HEK293 (cell line): Measurements from ENCODE around the gene ZNF45.
A peak's percentile ranks its signal among the peaks of the same experiment; 100 is the strongest.

Source experiments
- EGR2 ChIP-seq: fragments of 450-650 bp; formaldehyde crosslinking; IDR thresholded peaks from 2 replicates; pipeline ENCODE4 v1.5.1; 2016; ENCODE audit warnings: low read depth, missing biosample characterization, missing genetic modification characterization
- GFI1B ChIP-seq: fragments of 450-650 bp; formaldehyde crosslinking; IDR thresholded peaks from 2 replicates; pipeline ENCODE4 v1.5.1; 2016; ENCODE audit warnings: missing biosample characterization, missing genetic modification characterization
- GLIS2 ChIP-seq: fragments of 450-650 bp; formaldehyde crosslinking; IDR thresholded peaks from 2 replicates; pipeline ENCODE4 v1.5.1; 2016; ENCODE audit warnings: missing biosample characterization, missing genetic modification characterization
- HOXD13 ChIP-seq: sonication (generic); formaldehyde crosslinking; IDR thresholded peaks from 2 replicates; pipeline ENCODE4 v1.8.0; 2022; ENCODE audit warnings: missing genetic modification reagents, borderline replicate concordance
- KLF1 ChIP-seq: fragments of 450-650 bp; formaldehyde crosslinking; IDR thresholded peaks from 2 replicates; pipeline ENCODE4 v1.5.1; 2016; ENCODE audit warnings: missing biosample characterization, missing genetic modification characterization
- KLF16 ChIP-seq: fragments of 450-650 bp; formaldehyde crosslinking; IDR thresholded peaks from 2 replicates; pipeline ENCODE4 v1.5.1; 2017; ENCODE audit warnings: missing biosample characterization, missing genetic modification characterization
- KLF8 ChIP-seq: fragments of 450-650 bp; formaldehyde crosslinking; IDR thresholded peaks from 2 replicates; pipeline ENCODE4 v1.5.1; 2016; ENCODE audit warnings: missing biosample characterization, missing genetic modification characterization
- MEIS1 ChIP-seq: sonication (generic); formaldehyde crosslinking; IDR thresholded peaks from 2 replicates; pipeline ENCODE4 v1.8.1; 2022; ENCODE audit warnings: missing genetic modification reagents, mild to moderate bottlenecking, borderline replicate concordance
- MZF1 ChIP-seq: fragments of 450-650 bp; formaldehyde crosslinking; IDR thresholded peaks from 2 replicates; pipeline ENCODE4 v1.5.1; 2017; ENCODE audit warnings: missing biosample characterization, missing genetic modification characterization, borderline replicate concordance
- SCRT1 ChIP-seq: fragments of 450-650 bp; formaldehyde crosslinking; IDR thresholded peaks from 2 replicates; pipeline ENCODE4 v1.5.1; 2016; ENCODE audit warnings: missing biosample characterization, missing genetic modification characterization, borderline replicate concordance
- SETDB1 ChIP-seq: IDR thresholded peaks from one replicate; pipeline ENCODE4 v1.6.1; 2017; ENCODE audit warnings: mild to moderate bottlenecking, low read length, moderate library complexity, mixed read lengths; ENCODE audit not compliant: insufficient read length
- SP2 ChIP-seq: fragments of 450-650 bp; formaldehyde crosslinking; IDR thresholded peaks from 2 replicates; pipeline ENCODE4 v1.5.1; 2016; ENCODE audit warnings: missing biosample characterization, missing genetic modification characterization
- ZBTB1 ChIP-seq: fragments of 450-650 bp; formaldehyde crosslinking; IDR thresholded peaks from 2 replicates; pipeline ENCODE4 v1.5.1; 2016; ENCODE audit warnings: missing biosample characterization, missing genetic modification characterization
- ZEB2 ChIP-seq: fragments of 450-650 bp; formaldehyde crosslinking; IDR thresholded peaks from 2 replicates; pipeline ENCODE4 v1.5.1; 2016; ENCODE audit warnings: missing biosample characterization, missing genetic modification characterization
- ZNF155 ChIP-seq: fragments of 450-650 bp; formaldehyde crosslinking; IDR thresholded peaks from 2 replicates; pipeline ENCODE4 v1.5.1; 2016; ENCODE audit warnings: missing biosample characterization, missing genetic modification characterization
- ZNF202 ChIP-seq: fragments of 450-650 bp; formaldehyde crosslinking; IDR thresholded peaks from 2 replicates; pipeline ENCODE4 v1.5.1; 2016; ENCODE audit warnings: missing biosample characterization, missing genetic modification characterization, borderline replicate concordance
- ZNF214 ChIP-seq: fragments of 450-650 bp; formaldehyde crosslinking; IDR thresholded peaks from 2 replicates; pipeline ENCODE4 v1.5.1; 2017; ENCODE audit warnings: missing biosample characterization, mild to moderate bottlenecking, missing genetic modification characterization, borderline replicate concordance
- ZNF274 ChIP-seq, 2 experiments: fragments of 200-500 bp in 1 of 2; fragments of 450-650 bp in 1 of 2; sonication (Bioruptor generic) in 1 of 2; formaldehyde crosslinking in 1 of 2; IDR thresholded peaks; 2 replicates each; pipeline versions ENCODE4 v1.5.1 to v1.6.1; 2014 to 2016; ENCODE audit warnings: borderline replicate concordance in 1 of 2, inconsistent platforms in 1 of 2, low read length in 1 of 2, missing biosample characterization in 1 of 2, missing genetic modification characterization in 1 of 2
- ZNF416 ChIP-seq: fragments of 450-650 bp; formaldehyde crosslinking; IDR thresholded peaks from 2 replicates; pipeline ENCODE4 v1.5.1; 2016; ENCODE audit warnings: missing biosample characterization, missing genetic modification characterization
- ZNF629 ChIP-seq: fragments of 450-650 bp; formaldehyde crosslinking; IDR thresholded peaks from 2 replicates; pipeline ENCODE4 v1.5.1; 2017; ENCODE audit warnings: missing biosample characterization, missing genetic modification characterization
- ZNF658 ChIP-seq: fragments of 450-650 bp; formaldehyde crosslinking; IDR thresholded peaks from 2 replicates; pipeline ENCODE4; 2016; ENCODE audit warnings: missing biosample characterization, missing genetic modification characterization
- ZNF660 ChIP-seq: fragments of 450-650 bp; IDR thresholded peaks from 2 replicates; pipeline ENCODE4 v1.5.1; 2018; ENCODE audit warnings: missing biosample characterization, mild to moderate bottlenecking, missing genetic modification characterization
- ZNF670 ChIP-seq: fragments of 450-650 bp; formaldehyde crosslinking; IDR thresholded peaks from 2 replicates; pipeline ENCODE4 v1.5.1; 2016; ENCODE audit warnings: missing biosample characterization, missing genetic modification characterization, low read depth
- TF ChIP-seq, protein P1 (sequence below): fragments of 450-650 bp; formaldehyde crosslinking; IDR thresholded peaks from 2 replicates; pipeline ENCODE4 v1.5.1; 2017; ENCODE audit warnings: missing biosample characterization, missing genetic modification characterization
- TF ChIP-seq, protein P2 (sequence below): fragments of 450-650 bp; formaldehyde crosslinking; IDR thresholded peaks from 2 replicates; pipeline ENCODE4 v1.5.1; 2017; ENCODE audit warnings: missing biosample characterization, mild to moderate bottlenecking, missing genetic modification characterization, moderate library complexity
- TF ChIP-seq, protein P3 (sequence below): fragments of 450-650 bp; formaldehyde crosslinking; IDR thresholded peaks from 2 replicates; pipeline ENCODE4 v1.5.1; 2017; ENCODE audit warnings: missing biosample characterization, missing genetic modification characterization
- TF ChIP-seq, protein P4 (sequence below): fragments of 450-650 bp; formaldehyde crosslinking; IDR thresholded peaks from 2 replicates; pipeline ENCODE4 v1.5.1; 2016; ENCODE audit warnings: missing biosample characterization, missing genetic modification characterization
- TF ChIP-seq, protein P5 (sequence below): fragments of 450-650 bp; formaldehyde crosslinking; IDR thresholded peaks from 2 replicates; pipeline ENCODE4 v1.5.1; 2016; ENCODE audit warnings: missing biosample characterization, missing genetic modification characterization
- TF ChIP-seq, protein P6 (sequence below): fragments of 450-650 bp; formaldehyde crosslinking; IDR thresholded peaks from 2 replicates; pipeline ENCODE4 v1.5.1; 2016; ENCODE audit warnings: missing biosample characterization, missing genetic modification characterization

Gene ZNF45

DNA sequence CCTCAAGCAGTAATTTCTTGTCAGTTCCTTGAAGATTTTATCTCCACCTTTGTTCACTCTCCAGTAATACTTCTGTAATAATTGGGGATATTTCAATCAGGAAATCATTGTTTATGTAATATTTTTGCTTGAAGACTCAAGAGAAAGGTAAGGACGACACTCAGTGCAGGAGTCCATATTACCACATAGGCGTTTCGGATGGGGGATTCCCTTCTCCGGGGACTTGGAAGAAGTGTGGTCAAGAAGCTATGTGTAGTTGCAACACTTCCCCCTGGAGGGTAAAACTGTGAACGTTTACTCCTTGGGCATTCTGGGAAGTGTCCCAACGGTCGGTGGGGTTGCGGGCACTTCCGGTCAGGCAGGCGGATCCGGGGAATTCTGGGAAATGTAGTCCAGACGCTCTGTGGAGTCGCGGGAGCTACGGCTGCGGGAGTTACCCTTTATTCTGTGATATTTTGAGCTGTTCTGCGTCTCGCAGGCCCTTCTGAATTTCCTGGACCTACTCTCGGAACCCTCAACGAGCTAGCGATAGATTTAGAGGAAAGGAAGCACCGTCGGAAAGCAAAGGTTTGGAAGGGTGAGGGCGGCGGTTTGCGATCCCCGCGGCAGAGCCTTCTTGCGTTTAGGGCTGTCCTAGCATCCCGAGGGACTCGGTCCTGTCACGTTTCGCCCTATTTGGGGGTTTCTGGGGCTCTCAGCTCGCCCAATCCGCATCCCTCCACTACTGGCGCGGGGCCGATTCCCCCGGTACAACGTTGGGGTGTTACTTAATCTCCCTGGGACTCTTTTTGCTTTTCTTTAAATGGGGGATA, 16.0 kb upstream of the ZNF45 start, which contains the start of gene ZNF221 (continued):
- TF ChIP-seq, protein P1, sequence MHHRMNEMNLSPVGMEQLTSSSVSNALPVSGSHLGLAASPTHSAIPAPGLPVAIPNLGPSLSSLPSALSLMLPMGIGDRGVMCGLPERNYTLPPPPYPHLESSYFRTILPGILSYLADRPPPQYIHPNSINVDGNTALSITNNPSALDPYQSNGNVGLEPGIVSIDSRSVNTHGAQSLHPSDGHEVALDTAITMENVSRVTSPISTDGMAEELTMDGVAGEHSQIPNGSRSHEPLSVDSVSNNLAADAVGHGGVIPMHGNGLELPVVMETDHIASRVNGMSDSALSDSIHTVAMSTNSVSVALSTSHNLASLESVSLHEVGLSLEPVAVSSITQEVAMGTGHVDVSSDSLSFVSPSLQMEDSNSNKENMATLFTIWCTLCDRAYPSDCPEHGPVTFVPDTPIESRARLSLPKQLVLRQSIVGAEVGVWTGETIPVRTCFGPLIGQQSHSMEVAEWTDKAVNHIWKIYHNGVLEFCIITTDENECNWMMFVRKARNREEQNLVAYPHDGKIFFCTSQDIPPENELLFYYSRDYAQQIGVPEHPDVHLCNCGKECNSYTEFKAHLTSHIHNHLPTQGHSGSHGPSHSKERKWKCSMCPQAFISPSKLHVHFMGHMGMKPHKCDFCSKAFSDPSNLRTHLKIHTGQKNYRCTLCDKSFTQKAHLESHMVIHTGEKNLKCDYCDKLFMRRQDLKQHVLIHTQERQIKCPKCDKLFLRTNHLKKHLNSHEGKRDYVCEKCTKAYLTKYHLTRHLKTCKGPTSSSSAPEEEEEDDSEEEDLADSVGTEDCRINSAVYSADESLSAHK (tag by site-specific recombination) = peak; percentile 58
- TF ChIP-seq, protein P2, sequence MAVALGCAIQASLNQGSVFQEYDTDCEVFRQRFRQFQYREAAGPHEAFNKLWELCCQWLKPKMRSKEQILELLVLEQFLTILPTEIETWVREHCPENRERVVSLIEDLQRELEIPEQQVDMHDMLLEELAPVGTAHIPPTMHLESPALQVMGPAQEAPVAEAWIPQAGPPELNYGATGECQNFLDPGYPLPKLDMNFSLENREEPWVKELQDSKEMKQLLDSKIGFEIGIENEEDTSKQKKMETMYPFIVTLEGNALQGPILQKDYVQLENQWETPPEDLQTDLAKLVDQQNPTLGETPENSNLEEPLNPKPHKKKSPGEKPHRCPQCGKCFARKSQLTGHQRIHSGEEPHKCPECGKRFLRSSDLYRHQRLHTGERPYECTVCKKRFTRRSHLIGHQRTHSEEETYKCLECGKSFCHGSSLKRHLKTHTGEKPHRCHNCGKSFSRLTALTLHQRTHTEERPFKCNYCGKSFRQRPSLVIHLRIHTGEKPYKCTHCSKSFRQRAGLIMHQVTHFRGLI (tag by site-specific recombination) = peak; percentile 27
- TF ChIP-seq EGR2 (tag by site-specific recombination) (no peak), KLF8 (peak; percentile 92), ZEB2 (tag by site-specific recombination) (peak; percentile 89), SCRT1 (tag by site-specific recombination) (0 out of 2 replicates have a peak, but pooled peaks have one; percentile 26), ZNF416 (tag by site-specific recombination) (no peak), SP2 (tag by site-specific recombination) (peak; percentile 88), ZNF670 (no peak), HOXD13 (CRISPR knock-in tag) (no peak), MEIS1 (CRISPR knock-in tag) (no peak), ZNF629 (tag by site-specific recombination) (peak; percentile 82), KLF1 (tag by site-specific recombination) (peak; percentile 24; the same call in 1 of the 2 replicates), ZNF214 (peak; percentile 25; the same call in 1 of the 2 replicates), ZBTB1 (no peak; the same call in 1 of the 2 replicates), GFI1B (tag by site-specific recombination) (no peak), ZNF155 (no peak), GLIS2 (tag by site-specific recombination) (peak; percentile 94), KLF16 (tag by site-specific recombination) (peak; percentile 58), ZNF658 (tag by site-specific recombination) (no peak), ZNF202 (tag by site-specific recombination) (no peak), ZNF660 (tag by site-specific recombination) (peak; percentile 97), ZNF274 (IDR thresholded peaks at IDR 0.05; ENCODE audit: low read length) (no peak), ZNF274 (tag by site-specific recombination; IDR thresholded peaks at IDR 0.05; ENCODE audit: borderline replicate concordance) (no peak; the same call in 1 of the 2 replicates), SETDB1 (peak; percentile 90), MZF1 (tag by site-specific recombination) (peak; percentile 100)
- TF ChIP-seq, protein P3, sequence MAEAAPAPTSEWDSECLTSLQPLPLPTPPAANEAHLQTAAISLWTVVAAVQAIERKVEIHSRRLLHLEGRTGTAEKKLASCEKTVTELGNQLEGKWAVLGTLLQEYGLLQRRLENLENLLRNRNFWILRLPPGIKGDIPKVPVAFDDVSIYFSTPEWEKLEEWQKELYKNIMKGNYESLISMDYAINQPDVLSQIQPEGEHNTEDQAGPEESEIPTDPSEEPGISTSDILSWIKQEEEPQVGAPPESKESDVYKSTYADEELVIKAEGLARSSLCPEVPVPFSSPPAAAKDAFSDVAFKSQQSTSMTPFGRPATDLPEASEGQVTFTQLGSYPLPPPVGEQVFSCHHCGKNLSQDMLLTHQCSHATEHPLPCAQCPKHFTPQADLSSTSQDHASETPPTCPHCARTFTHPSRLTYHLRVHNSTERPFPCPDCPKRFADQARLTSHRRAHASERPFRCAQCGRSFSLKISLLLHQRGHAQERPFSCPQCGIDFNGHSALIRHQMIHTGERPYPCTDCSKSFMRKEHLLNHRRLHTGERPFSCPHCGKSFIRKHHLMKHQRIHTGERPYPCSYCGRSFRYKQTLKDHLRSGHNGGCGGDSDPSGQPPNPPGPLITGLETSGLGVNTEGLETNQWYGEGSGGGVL (tag by site-specific recombination) = peak; percentile 53
- TF ChIP-seq, protein P4, sequence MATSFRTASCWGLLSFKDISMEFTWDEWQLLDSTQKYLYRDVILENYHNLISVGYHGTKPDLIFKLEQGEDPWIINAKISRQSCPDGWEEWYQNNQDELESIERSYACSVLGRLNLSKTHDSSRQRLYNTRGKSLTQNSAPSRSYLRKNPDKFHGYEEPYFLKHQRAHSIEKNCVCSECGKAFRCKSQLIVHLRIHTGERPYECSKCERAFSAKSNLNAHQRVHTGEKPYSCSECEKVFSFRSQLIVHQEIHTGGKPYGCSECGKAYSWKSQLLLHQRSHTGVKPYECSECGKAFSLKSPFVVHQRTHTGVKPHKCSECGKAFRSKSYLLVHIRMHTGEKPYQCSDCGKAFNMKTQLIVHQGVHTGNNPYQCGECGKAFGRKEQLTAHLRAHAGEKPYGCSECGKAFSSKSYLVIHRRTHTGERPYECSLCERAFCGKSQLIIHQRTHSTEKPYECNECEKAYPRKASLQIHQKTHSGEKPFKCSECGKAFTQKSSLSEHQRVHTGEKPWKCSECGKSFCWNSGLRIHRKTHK (tag by site-specific recombination) = no peak
- TF ChIP-seq, protein P5, sequence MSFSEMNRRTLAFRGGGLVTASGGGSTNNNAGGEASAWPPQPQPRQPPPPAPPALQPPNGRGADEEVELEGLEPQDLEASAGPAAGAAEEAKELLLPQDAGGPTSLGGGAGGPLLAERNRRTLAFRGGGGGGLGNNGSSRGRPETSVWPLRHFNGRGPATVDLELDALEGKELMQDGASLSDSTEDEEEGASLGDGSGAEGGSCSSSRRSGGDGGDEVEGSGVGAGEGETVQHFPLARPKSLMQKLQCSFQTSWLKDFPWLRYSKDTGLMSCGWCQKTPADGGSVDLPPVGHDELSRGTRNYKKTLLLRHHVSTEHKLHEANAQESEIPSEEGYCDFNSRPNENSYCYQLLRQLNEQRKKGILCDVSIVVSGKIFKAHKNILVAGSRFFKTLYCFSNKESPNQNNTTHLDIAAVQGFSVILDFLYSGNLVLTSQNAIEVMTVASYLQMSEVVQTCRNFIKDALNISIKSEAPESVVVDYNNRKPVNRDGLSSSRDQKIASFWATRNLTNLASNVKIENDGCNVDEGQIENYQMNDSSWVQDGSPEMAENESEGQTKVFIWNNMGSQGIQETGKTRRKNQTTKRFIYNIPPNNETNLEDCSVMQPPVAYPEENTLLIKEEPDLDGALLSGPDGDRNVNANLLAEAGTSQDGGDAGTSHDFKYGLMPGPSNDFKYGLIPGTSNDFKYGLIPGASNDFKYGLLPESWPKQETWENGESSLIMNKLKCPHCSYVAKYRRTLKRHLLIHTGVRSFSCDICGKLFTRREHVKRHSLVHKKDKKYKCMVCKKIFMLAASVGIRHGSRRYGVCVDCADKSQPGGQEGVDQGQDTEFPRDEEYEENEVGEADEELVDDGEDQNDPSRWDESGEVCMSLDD = peak; percentile 94
- TF ChIP-seq, protein P6, sequence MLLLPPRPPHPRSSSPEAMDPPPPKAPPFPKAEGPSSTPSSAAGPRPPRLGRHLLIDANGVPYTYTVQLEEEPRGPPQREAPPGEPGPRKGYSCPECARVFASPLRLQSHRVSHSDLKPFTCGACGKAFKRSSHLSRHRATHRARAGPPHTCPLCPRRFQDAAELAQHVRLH (tag by site-specific recombination) = peak; percentile 100
